Astrocyte of the spinal cord (primary cell): ENCODE measurements around the gene PEX6.

Source experiments
- DNase-seq: peaks from one replicate; pipeline ENCODE4 v3.0.0; 2011; ENCODE audit warnings: low read depth, low spot score
- H3K4me3 ChIP-seq: 2 replicates; pipeline ENCODE4 v1.5.1; 2011; ENCODE audit warnings: low read depth, mild to moderate bottlenecking, low read length, moderate library complexity
- in situ Hi-C: cut with HindIII; loops from 2 replicates; pipeline ENCODE4 v1.10.0; 2017; ENCODE audit warnings: low sequenced_read_pairs
- TF ChIP-seq, protein P1 (sequence below): IDR thresholded peaks from 2 replicates; pipeline ENCODE4 v1.5.1; 2012; ENCODE audit warnings: low read depth, mild to moderate bottlenecking, low read length, inconsistent platforms

Gene PEX6

GRCh38 chr6:42937548-42938427 is 41.2 kb downstream of the PEX6 start:
- DNase-seq, result no peak
- TF ChIP-seq, protein P1, sequence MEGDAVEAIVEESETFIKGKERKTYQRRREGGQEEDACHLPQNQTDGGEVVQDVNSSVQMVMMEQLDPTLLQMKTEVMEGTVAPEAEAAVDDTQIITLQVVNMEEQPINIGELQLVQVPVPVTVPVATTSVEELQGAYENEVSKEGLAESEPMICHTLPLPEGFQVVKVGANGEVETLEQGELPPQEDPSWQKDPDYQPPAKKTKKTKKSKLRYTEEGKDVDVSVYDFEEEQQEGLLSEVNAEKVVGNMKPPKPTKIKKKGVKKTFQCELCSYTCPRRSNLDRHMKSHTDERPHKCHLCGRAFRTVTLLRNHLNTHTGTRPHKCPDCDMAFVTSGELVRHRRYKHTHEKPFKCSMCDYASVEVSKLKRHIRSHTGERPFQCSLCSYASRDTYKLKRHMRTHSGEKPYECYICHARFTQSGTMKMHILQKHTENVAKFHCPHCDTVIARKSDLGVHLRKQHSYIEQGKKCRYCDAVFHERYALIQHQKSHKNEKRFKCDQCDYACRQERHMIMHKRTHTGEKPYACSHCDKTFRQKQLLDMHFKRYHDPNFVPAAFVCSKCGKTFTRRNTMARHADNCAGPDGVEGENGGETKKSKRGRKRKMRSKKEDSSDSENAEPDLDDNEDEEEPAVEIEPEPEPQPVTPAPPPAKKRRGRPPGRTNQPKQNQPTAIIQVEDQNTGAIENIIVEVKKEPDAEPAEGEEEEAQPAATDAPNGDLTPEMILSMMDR, result no peak
- in situ Hi-C loops, result no loop called here
- no peak overlapping the region for H3K4me3 ChIP-seq

DNA sequence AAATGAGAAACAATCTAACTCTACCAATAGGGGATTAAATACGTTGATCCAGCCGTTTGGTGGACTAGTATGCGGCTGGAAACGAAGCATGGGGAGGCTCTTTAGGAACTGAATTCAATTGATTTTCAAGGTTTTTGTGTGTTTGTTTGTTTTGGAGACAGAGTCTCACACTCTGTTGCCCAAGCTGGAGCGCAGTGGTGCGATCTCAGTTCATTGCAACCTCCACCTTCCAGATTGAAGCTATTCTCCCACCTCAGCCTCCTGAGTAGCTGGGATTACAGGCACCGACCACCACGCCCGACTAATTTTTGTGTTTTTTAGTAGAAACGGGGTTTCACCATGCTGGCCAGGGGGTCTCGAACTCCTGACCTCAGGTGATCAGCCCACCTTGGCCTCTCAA is 42.6 kb downstream of the PEX6 start:
- in situ Hi-C loops, result no loop called here
- no peak for DNase-seq
- TF ChIP-seq, protein P1, result no peak
- H3K4me3 ChIP-seq, result no peak overlapping the region

GRCh38 chr6:42935322-42935721 is 43.7 kb downstream of the PEX6 start:
- TF ChIP-seq, protein P1, result no peak
- in situ Hi-C loops, result no loop called here
- no peak for DNase-seq
- H3K4me3 ChIP-seq, result no peak overlapping the region

GRCh38 chr6:42933205-42933604 is 45.8 kb downstream of the PEX6 start:
- in situ Hi-C loops, result no loop called here
- H3K4me3 ChIP-seq, result no peak overlapping the region
- no peak for DNase-seq
- TF ChIP-seq, protein P1, result no peak

DNA sequence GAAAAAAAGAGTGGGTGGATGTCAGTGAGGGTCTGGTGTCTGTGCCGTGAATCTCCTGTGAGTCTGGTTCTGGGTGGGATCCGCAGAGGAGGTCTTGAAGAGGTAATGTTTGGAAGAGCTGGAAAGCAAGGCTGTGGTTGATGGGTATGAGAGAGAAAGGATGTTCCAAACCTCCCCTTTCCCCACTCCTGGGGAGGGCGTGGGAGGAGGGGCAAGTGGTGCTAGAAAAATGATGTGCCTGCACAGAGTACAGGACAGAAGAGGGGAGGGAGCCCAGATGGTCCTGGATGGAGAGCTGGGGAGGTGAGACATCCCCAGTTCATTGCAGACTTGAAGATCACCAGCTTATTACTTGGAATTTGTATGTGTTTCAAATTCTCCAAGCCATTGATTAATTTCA is 46.6 kb downstream of the PEX6 start:
- in situ Hi-C loops, result no loop called here
- H3K4me3 ChIP-seq, result no peak overlapping the region
- no peak for DNase-seq
- TF ChIP-seq, protein P1, result no peak

- peak; percentile 70 for DNase-seq
- peak overlapping the region; percentile 65 for H3K4me3 ChIP-seq
- in situ Hi-C loops, result no loop called here
- TF ChIP-seq, protein P1, result no peak
Measured at GRCh38 chr6:42929821-42930360, 49.1 kb downstream of the PEX6 start.
